EL (cell line): ENCODE data around the gene PISD.

Experiments used
- DNase-seq: peaks from one replicate; pipeline ENCODE4 v3.0.0-alpha.2; 2016

The PISD gene

GRCh38 chr22:31623592-31624304, 38.3 kb downstream of the PISD start:
- no peak for DNase-seq

GRCh38 chr22:31622980-31623379, 39.0 kb downstream of the PISD start:
- DNase-seq = no peak

DNA sequence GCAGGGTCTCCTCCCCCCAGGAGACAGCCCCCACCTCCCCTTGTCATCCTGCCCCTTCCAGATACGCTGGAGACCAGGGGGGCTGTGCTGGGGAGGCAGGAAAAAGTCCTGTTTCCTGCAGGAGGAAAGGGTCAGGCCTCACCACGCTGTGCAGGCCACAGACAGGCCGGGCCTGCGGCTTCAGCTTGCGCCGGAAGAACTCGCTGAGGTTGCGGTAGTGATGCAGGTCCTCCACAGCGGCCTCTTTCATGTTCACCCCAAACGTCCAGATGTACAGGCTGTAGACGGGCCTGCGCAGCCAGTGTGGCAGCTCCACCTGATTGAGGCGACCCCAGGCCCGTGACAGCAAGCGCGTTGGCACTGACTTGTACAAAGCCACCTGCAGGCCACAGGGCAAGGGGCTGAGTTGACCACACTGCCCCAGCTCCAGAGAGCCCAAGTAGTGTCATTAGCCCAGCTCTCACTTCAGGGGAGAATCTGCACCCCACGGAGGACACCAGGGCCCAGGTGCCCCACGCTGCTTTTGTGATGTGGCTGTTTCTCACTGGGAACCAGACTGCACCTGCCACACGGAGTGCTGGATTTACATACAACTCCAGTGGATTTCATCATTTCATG, 40.4 kb downstream of the PISD start:
- no peak for DNase-seq

DNA sequence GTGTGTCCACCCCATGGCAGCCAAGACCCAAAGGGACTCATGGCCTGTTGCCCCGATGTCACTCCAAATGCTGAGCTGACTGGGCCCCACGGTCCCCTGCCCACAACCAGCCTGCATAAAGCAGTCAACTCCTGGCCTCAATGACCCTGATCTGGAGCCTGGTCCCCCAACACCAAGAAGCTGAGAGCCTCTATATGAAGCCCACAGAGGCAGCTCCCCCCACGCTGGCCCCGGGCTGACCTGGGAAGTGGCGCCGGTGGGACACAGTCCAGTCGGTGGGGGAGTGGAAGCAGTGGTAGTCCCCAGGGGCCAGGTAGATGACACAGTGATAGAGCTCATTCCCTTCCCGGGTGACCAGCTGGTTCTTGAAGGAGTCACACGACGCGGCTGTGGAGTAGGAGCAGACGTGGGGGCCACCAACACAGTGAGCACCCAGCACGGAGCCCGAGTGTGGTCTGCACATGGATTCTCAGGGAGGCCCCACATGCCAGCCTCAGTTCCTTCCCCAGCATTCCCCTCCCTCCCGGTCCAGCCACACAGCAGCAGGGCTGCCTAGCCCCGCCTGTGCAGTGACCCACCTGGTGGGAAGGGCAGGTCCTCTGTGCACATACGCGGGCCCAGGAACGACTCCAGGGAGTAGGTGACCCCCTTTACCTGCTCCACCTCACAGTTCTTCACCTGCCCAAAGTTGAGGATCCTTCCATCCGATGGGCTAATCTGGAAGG, 41.1 kb downstream of the PISD start:
- DNase-seq = no peak

DNA sequence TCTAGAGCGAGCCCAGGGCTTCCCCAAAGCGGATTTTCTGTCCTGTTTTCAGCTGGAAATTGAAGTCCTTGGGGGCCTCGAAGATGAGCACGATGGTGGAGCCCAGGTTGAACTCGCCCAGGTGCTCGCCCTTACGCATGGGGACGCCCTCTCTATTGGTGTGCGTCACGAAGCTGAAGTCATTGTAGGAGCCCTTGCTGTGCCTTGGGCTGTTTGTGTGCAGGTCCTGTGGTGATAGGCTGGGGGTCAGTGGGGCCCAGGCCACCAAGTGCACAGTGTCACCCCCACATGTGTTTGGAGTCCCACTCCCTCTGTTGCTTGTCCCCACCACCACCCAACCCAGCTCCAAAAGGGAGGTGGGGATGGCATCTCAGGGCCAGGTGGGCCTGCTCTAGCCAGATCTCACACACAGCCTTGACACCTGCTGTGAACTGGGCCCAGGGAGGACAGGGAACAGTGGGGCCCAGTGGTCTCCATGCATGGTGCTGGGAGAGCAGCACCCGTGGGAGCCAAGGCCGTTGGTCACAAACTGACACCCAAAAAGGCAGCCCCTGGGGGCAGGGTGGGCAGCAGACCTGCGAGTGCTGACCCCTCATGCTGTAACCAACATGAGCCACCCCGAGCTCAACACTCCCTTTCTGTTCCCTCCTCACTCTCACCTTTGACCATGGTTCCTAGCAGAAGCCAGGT, 42.3 kb downstream of the PISD start:
- DNase-seq = no peak

- no peak for DNase-seq
Measured at GRCh38 chr22:31618471-31619176, 43.4 kb downstream of the PISD start.

GRCh38 chr22:31618057-31618456, 44.0 kb downstream of the PISD start:
- no peak for DNase-seq

DNA sequence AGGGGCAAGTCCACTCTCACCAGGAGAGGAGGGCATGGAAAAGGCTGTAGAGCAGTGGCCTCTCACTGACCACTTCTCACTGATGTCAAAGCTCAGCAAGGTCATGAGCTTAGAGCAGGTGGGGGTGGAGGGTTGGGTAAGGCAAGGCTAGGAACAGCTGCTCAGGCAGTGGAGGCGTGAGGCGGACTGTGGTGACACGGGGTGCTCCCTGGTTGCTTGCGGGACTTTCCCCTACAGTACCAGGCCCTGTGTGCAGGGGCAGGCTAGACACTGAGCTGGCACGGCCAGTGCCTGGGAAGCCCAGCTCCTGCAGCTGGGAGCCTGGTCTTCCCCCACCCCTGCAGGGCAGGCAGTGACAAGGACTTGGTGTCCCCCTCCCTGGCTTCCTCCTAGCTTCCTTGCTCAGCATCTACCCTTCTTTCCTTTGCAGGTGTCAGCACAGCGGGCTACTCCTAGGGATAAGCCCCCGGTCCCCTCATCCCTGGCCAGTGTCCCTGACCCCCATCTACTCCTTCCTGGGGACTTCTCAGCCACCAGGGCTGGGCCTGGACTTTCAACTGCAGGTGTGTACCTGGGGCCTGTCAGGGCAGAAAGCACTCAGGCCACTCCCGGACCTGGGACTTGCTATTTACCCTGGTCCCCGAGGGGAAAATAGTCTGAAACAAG, 45.6 kb downstream of the PISD start:
- no peak for DNase-seq

DNA sequence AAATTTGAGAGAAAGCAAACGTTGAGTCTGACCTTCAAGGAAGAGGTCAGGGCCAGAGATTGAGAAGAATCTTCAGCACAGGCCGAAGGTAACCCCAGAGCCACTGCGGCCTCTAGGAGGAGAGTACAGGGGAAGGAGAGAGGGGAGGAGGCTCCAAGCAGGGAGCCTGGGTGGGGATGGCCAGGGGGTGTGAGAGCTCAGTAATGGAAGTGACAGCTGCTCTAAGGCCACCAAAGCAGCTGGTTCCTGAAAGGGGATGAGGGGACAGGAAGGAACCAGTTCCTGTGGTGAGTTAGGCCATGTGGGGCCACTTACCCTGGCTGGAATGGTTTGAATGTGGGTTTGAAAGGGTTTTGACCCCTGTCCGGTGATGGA, 46.1 kb downstream of the PISD start:
- DNase-seq = no peak

GRCh38 chr22:31615491-31615860, 46.5 kb downstream of the PISD start:
- DNase-seq = no peak

- DNase-seq = no peak
Measured at GRCh38 chr22:31614781-31615490, 47.1 kb downstream of the PISD start.

- no peak for DNase-seq
Measured at GRCh38 chr22:31613904-31614296, 48.1 kb downstream of the PISD start.

- DNase-seq = no peak
Measured at GRCh38 chr22:31613286-31613903, 48.6 kb downstream of the PISD start.

GRCh38 chr22:31612891-31613285, 49.1 kb downstream of the PISD start:
- no peak for DNase-seq

GRCh38 chr22:31611061-31611760, 50.8 kb downstream of the PISD start:
- no peak for DNase-seq

GRCh38 chr22:31610611-31611010, 51.4 kb downstream of the PISD start:
- DNase-seq = no peak

DNA sequence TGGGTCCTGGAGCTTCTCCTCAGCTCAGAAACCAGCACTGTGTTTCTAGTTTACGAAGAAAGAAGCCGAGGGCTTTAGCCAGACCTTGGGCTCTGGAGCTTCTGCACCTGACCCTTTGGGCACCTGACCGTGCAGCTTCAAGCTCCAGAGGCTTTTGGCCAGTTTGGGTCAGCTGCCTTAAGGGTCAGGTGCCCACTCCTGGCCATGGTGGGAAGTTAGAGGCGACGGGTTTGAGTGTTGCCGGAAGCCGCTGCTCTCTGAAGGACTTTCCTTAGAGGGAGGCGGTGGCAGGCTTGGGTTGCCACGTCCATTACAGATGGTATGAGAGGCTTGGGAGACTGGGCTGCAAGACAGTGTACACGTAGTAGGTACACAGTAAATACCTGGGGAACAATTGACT, 52.3 kb downstream of the PISD start:
- DNase-seq = no peak

DNA sequence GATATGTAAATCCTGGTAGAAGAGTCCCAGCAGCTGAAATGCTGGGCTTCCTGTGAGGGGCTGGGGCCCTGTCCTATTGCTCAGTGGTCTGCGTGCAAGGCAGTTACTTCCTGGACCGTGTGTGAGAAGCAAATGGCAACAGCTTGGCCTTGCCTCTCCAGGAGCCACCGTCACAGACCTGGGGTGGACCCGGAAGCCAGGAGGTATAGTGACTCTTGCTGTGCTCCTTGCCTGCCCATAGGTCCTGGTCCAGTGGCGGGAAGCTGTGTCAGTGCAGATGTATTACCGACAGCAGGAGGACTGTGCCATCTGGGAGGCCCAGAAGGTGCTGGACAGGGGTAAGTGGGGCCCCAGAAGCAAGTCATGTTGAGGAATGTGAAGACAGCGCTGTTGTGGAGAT, 54.3 kb downstream of the PISD start:
- no peak for DNase-seq

GRCh38 chr22:31605851-31606585, 56.0 kb downstream of the PISD start:
- DNase-seq = no peak
